Erythroblast (primary cell): ENCODE data around the gene TFPI2.

ENCODE experiments used
- GATA1 ChIP-seq: IDR thresholded peaks from 2 replicates; pipeline ENCODE4 v1.6.1; 2011; ENCODE audit warnings: low read depth, mild to moderate bottlenecking, control low read depth, low read length, moderate library complexity
- POLR2A ChIP-seq: IDR thresholded peaks from 2 replicates; pipeline ENCODE4 v1.6.1; 2011; ENCODE audit warnings: mild to moderate bottlenecking, low read length

- TF ChIP-seq GATA1, result no peak
- no peak for TF ChIP-seq POLR2A
Observed at GRCh38 chr7:93890041-93890463, 501 bp downstream of the TFPI2 start.
